ENCODE results near the gene CREG2.

- TF ChIP-seq EZH2 (optimal IDR thresholded peaks at IDR 0.05; ENCODE audit: low read depth, low read length), result no peak
- TF ChIP-seq CTCF (IDR thresholded peaks at IDR 0.05; ENCODE audit: low read length), result peak; percentile 87
- no peak for TF ChIP-seq EZH2phosphoT487 (IDR thresholded peaks at IDR 0.05; ENCODE audit: low read length)
Measured at GRCh38 chr2:101341901-101342624, 45.2 kb downstream of the CREG2 start.
